SU-DHL-6 (cell line): Measurements from ENCODE around the gene POLD3.

ENCODE experiments used
- EZH2phosphoT487 ChIP-seq: fragments of 200-600 bp; sonication (generic), shearing (Covaris generic); conservative IDR thresholded peaks from 2 replicates; pipeline ENCODE4 v1.6.1; 2018; ENCODE audit warnings: mild to moderate bottlenecking, antibody characterized with exemption, low read length, moderate library complexity, mixed read lengths
- TF ChIP-seq, protein P1 (sequence below): fragments of 200-600 bp; sonication (generic); IDR thresholded peaks from one replicate; pipeline ENCODE4 v1.5.1; 2017; ENCODE audit warnings: antibody characterized with exemption, mild to moderate bottlenecking, low read length, moderate library complexity; ENCODE audit not compliant: insufficient read depth, poor library complexity, severe bottlenecking

DNA sequence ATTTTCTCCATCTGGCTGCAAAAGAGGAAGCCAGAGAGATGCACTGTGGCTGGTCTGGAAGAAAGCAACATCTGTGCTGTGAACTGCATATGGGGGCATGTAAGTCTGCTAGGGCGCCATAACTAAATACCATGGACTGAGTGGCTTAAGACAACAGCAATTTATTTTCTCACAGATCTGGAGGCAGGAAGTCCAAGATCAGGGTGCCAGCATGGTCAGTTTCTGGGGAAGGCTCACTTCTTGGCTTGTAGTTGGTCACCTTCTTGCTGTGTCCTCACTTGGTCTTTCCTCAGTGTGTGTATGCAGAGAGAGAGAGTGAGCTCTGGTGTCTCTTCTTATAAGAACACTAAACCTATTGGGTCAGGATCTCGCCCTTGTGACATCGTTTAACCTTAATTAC is 34.9 kb upstream of the POLD3 start:
- TF ChIP-seq, protein P1, sequence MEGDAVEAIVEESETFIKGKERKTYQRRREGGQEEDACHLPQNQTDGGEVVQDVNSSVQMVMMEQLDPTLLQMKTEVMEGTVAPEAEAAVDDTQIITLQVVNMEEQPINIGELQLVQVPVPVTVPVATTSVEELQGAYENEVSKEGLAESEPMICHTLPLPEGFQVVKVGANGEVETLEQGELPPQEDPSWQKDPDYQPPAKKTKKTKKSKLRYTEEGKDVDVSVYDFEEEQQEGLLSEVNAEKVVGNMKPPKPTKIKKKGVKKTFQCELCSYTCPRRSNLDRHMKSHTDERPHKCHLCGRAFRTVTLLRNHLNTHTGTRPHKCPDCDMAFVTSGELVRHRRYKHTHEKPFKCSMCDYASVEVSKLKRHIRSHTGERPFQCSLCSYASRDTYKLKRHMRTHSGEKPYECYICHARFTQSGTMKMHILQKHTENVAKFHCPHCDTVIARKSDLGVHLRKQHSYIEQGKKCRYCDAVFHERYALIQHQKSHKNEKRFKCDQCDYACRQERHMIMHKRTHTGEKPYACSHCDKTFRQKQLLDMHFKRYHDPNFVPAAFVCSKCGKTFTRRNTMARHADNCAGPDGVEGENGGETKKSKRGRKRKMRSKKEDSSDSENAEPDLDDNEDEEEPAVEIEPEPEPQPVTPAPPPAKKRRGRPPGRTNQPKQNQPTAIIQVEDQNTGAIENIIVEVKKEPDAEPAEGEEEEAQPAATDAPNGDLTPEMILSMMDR = no peak
- no peak for TF ChIP-seq EZH2phosphoT487
